NCI-H2196 treated with DMSO at 0.1 percent for 48 hours (cell line): ENCODE results near the gene PPP1R14B.

Experiments used
- DNase-seq: peaks from one replicate; lab custom pipeline; 2025; ENCODE audit not compliant: unreplicated experiment; lab: John Stamatoyannopoulos, UW

The PPP1R14B gene

GRCh38 chr11:64281957-64282770 lies 35.4 kb upstream of the PPP1R14B start:
- DNase-seq = no peak

DNA sequence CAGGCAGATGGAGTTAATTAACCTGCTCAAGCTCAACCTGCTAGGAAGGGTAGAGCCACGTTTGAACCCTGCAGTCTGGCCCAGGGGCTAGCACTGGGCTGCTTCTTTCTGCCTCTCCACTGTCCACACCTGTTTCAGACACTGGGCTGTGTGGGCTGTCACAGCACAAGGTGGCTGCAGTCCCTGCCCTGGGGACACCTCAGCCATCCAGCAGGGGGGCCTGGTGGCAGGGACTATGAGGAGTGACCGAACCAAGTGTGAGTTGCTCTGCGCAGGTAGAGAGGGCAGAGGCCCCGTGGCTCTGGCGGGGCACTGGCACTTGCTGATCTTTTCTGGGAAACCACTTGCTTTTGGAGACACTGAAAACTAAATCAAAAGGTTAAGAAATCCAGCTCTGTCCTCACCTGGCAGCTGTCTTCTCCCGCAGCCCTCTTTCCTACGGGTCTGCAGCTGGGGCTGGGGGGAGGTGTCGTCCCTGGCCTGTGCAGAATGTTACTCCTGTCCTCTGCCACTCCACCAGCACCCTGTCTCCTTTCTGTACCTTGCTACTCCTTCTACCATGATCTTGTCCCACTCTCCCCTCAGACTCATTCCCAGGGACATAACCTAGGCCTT lies 31.9 kb upstream of the PPP1R14B start:
- DNase-seq = no peak

DNA sequence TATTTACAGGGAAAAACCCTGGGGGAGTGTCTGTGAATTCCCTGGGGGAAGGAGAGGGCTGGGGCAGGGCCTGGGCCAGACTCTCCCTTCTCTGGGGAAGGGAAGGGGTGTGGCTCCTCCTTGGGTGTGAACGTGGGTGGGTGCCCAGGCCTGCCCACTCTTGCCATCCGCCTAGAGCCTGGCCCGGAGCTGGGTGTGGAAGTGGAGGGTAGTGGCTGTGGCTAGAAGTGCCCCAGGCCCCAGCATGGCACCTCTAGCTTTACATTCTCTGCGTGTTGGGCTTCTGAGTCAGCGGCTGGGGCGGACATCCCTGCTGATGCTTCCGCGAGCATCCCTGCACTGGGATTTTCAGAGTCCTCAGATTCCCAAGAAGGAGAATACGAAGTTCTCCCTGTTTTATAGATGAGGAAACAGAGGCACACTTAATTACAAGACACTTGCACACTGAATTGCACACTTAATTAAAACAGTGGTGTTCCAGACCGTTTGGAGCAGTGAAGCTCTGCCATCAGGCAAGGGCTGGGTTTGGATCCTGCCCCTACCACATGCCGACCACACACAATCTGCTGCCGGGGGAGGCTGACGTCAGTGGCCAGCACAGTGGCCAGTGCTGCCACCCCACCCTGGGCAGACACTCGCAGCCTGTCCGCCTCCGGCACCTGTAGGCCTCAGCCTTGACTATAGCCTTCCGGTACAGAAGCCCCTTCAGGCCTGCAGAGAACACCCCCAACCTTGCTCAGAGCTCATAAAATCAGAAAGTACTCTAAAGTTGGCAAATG lies 30.1 kb upstream of the PPP1R14B start:
- no peak for DNase-seq

DNA sequence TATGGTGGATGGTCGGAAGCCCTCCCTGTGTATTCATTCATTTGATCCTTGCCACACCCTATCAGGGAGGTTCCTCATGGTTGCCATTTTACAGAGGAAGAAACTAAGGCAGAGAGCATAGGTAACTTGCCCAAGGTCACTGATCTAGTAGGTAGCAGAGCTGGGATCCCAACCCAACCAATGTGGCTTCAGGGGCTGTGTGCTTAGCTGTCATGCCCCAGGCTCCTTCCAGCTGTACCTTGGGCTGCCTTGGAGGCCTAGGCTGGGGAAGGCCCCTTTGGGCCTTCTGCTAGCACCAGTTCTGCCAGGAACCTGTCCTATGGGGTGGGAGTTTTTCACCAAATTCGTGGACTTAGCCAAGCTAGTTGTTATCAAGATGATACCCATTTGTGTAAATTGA lies 29.1 kb upstream of the PPP1R14B start:
- DNase-seq = no peak

DNA sequence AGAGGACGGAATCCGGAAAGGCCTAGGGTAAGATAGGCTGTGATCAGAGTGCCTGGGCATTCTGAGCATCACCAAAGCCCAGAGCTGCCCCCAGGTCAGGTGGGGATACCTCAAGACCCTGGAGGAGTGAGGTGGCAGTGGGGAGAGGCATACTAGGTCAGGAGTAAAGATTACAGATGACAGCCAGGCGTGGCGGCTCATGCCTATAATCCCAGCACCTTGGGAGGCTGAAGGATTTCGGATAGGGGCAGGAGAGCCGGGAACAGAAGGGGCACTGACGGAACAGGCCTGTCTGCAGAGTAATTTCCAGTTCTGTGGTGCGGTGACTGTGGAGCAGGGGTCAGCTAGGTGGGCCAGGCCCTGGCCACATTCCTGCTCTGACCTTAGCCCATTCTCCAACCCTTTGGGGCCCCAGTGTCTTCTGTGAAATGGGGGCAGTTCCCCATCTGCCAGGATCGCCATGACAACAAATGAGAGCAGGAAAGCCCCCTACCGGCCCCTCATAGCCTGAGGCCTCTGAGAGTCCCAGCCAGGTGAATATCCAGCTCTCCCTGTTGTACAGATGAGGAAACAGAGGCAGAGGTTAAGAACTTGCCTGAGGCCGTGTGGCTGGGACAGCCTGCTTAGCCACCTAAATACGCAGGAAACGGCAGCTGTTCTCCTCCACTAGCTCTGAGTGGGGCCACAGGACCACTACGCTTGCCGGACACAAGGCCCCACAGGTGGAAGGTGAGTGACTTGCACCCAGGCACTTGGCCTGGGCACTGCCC lies 28.5 kb upstream of the PPP1R14B start:
- DNase-seq = no peak

GRCh38 chr11:64269540-64270220 lies 22.9 kb upstream of the PPP1R14B start:
- DNase-seq = peak; percentile 99

- DNase-seq = no peak
These were observed 22.3 kb upstream of the PPP1R14B start for GRCh38 chr11:64268893-64269539.

DNA sequence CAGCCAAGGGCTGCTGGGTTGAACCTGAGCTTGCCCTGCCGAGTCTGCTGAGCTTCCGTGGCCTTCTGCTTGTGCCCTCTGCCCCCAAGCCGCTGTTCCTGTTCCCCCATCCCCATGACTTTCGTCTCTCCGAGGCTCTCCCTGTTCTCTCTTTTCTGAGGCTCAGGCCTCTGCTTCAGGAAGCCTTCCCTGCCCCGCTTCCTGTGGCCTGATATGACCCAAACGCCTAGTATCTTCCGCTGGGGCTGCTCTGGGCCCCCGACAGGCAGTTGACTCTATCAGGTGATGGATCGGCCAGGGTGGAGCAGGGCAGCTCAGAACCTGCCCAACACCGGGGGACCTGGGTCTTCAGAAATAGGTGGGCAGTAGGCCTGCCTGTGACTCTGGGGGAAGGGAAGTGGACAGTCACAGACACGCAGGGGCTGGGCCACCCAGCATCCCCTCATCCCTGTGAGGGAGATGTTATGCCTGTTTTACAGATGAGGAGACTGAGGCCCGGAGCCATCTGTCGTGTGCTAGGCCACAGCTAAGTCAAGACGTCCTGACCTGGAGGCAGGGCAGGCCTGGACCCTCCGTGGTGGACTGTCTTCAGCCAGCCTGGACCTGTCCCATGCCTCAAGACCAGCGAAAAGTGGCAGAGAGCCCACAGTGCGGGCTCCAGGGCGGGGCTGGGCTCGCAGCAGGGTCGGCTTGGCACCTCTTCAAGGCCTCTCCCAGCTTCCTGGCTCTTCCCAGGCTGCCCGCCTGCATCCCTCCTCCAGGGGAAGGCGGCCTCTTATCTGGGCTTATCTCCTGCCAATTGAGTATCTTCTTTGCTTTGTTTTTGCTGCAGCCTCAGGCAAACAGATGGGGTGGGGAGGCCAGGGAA lies 21.5 kb upstream of the PPP1R14B start:
- peak; percentile 61 for DNase-seq

DNA sequence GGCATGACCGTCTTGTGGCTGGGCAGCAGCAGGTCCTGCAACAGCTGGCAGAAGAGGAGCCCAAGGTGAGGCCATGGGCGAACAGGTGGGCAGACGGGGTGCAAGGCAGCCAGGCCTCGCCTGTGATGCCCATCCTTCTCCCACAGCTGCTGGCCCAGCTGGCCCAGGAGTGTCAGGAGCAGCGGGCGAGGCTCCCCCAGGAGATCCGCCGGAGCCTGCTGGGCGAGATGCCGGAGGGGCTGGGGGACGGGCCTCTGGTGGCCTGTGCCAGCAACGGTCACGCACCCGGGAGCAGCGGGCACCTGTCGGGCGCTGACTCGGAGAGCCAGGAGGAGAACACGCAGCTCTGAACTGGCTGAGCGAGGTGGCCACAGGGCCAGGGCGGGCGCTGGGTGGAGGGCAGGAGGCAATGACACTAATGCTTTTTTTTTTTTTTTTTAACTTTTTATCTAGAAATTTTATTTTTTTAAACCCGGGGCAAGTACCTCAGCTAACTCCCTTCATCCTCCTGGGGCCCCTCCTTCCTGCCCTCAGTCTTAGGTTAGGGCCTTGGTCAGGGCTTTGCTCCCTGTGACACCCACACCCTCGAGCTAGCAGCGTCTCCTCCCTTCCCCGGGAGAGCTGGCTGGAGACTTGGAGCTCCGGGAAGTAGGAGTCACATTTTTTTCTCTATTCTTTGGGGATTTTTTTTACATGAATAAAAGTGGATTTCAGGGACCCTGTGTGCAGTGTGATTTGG lies 20.6 kb upstream of the PPP1R14B start:
- DNase-seq = no peak

GRCh38 chr11:64266339-64266738 lies 19.6 kb upstream of the PPP1R14B start:
- DNase-seq = no peak

DNA sequence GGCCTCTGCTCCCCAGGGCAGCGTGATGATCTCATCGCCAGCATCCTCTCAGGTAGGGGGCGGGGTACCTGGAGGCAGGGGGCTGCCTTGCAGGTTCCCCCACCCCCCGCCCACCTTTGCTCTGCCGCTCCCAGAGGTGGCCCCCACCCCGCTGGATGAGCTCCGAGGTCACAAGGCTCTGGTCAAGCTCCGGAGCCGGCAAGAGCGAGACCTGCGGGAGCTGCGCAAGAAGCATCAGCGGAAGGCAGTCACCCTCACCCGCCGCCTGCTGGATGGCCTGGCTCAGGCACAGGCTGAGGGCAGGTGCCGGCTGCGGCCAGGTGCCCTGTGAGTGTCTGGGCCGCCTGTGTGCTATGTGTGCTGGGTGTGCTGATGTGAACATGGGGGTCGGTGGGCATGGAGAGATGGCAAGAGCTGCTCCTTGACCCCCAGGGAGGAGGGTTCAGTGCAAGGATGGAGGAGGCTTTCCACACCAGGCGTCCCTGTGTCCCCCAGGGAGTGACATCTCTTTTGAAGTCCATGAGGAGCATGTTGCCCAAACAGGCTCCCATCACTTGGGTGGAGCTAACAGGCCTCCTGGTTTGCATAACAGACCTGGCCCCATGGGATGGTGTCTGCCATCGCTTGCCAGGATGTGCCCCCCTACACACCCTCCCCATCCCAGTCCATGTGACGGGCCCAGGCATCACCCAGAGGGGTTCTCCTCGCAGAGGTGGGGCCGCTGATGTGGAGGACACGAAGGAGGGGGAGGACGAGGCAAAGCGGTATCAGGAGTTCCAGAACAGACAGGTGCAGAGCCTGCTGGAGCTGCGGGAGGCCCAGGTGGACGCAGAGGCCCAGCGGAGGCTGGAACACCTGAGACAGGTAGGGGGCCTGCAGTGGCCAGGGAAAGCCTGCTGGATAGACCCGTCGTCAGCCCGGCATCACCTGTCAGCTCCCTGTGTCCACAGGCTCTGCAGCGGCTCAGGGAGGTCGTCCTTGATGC lies 18.7 kb upstream of the PPP1R14B start:
- no peak for DNase-seq

- DNase-seq = no peak
These were observed 17.7 kb upstream of the PPP1R14B start for GRCh38 chr11:64264371-64264852.

GRCh38 chr11:64263947-64264317 lies 17.2 kb upstream of the PPP1R14B start:
- DNase-seq = no peak

DNA sequence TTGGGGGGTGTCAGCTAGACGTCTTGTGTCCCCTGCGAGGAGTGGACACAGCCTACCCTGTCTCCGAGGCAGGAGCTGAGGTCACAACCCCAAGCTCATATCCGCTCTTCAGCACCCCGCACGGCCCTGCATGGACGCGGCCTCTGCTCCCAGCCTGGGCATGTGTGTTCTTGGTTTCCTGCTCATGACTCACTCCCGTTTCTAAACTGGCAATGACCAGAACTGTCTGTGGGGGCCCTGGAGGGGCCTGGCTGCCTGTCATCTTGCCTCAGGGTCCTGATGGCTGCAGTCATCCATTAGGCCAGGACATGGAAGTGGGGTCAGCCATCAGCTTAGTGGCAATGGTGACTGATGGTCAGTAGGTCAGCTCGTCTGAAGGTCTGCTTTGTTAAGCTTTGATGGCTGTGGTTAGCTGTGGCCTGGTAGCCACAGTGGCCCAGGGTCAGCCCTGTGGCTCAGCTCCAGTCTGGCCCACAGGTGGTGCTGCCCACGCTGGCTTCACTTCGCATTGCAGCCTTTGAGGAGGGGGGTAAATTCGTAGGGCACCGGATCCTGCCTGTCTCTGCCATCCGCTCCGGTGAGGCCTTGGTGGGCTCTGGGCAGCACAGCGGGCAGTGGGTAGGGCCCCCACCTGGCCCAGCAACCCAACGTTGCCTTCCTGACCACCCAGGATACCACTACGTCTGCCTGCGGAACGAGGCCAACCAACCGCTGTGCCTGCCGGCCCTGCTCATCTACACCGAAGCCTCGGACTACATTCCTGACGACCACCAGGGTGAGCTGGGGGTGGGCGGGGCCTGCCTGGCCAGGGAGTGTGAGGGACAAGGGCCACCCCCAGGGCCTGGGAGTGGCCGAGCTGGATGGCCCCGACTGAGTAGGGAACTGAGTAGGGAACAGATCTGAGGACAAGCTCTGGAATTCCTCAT lies 16.5 kb upstream of the PPP1R14B start:
- DNase-seq = no peak

- no peak for DNase-seq
These were observed 15.7 kb upstream of the PPP1R14B start for GRCh38 chr11:64262271-64263002.
